Keratinocyte (primary cell): ENCODE results near the gene CD74. TPM values are rescaled to one million over a fixed set of nuclear protein-coding genes. Genes with fewer than 3 reads are reported as not detected.

Source experiments
- DNase-seq: peaks from one replicate; pipeline ENCODE4 v3.0.0-alpha.2; 2011; ENCODE audit warnings: low read depth, missing footprints, low spot score
- FAIRE-seq: peaks from 2 replicates; lab custom pipeline; 2011; peaks lifted over from hg19 to GRCh38; lab: Jason Lieb, UNC
- H2AFZ ChIP-seq: 2 replicates; pipeline ENCODE4 v1.6.0; 2012; ENCODE audit warnings: low read length, control low read depth, inconsistent platforms; ENCODE audit not compliant: control insufficient read depth
- H3K27ac ChIP-seq: 2 replicates; pipeline ENCODE4 v1.5.1; 2011; ENCODE audit warnings: low read length; ENCODE audit not compliant: control insufficient read depth, insufficient read depth
- H3K27me3 ChIP-seq: 3 replicates; pipeline ENCODE4 v1.6.0; 2011; ENCODE audit warnings: low read length; ENCODE audit not compliant: control insufficient read depth, insufficient read depth; ENCODE audit errors: extremely low read depth
- H3K36me3 ChIP-seq, 2 experiments: 2 replicates in 1 of 2; 3 replicates in 1 of 2; pipeline ENCODE4 v1.5.1; 2011; ENCODE audit warnings: low read length in 2 of 2, mild to moderate bottlenecking in 1 of 2; ENCODE audit not compliant: control insufficient read depth in 2 of 2, insufficient read depth in 2 of 2; ENCODE audit errors: extremely low read depth in 1 of 2
- H3K4me1 ChIP-seq: 3 replicates; pipeline ENCODE4 v1.5.1; 2011; ENCODE audit warnings: low read length; ENCODE audit not compliant: control insufficient read depth, insufficient read depth; ENCODE audit errors: extremely low read depth
- H3K4me2 ChIP-seq: 3 replicates; pipeline ENCODE4 v1.6.0; 2011; ENCODE audit warnings: low read depth, low read length; ENCODE audit not compliant: control insufficient read depth, insufficient read depth; ENCODE audit errors: extremely low read depth
- H3K4me3 ChIP-seq, 3 experiments: fragments of 200-600 bp in 1 of 3; sonication (generic) in 1 of 3; 2 replicates in 2 of 3; 3 replicates in 1 of 3; pipeline ENCODE4 v1.5.1; 2011 to 2016; ENCODE audit warnings: low read length in 3 of 3, mild to moderate bottlenecking in 3 of 3, control low read depth in 2 of 3, inconsistent platforms in 1 of 3, low read depth in 1 of 3, mixed read lengths in 1 of 3, mixed run types in 1 of 3, moderate library complexity in 1 of 3; ENCODE audit not compliant: control insufficient read depth in 2 of 3, insufficient read depth in 2 of 3; ENCODE audit errors: extremely low read depth in 1 of 3
- H3K79me2 ChIP-seq: 2 replicates; pipeline ENCODE4 v1.6.0; 2012; ENCODE audit warnings: low read length; ENCODE audit not compliant: control insufficient read depth, insufficient read depth
- H3K9ac ChIP-seq: 3 replicates; pipeline ENCODE4 v1.6.0; 2011; ENCODE audit warnings: low read length; ENCODE audit not compliant: control insufficient read depth, insufficient read depth; ENCODE audit errors: extremely low read depth
- H3K9me1 ChIP-seq: 3 replicates; pipeline ENCODE4 v1.6.0; 2011; ENCODE audit warnings: low read length; ENCODE audit not compliant: control insufficient read depth, insufficient read depth; ENCODE audit errors: extremely low read depth
- H3K9me3 ChIP-seq: 2 replicates; pipeline ENCODE4 v1.5.1; 2012; ENCODE audit warnings: low read depth, low read length; ENCODE audit not compliant: control insufficient read depth
- H4K20me1 ChIP-seq: 3 replicates; pipeline ENCODE4 v1.6.0; 2011; ENCODE audit warnings: low read length; ENCODE audit not compliant: control insufficient read depth, insufficient read depth; ENCODE audit errors: extremely low read depth
- EZH2 ChIP-seq: IDR thresholded peaks from one replicate; pipeline ENCODE4 v1.6.1; 2012; ENCODE audit warnings: inconsistent platforms, mild to moderate bottlenecking, low read length, moderate library complexity
- dilution Hi-C: fragments of 300-500 bp; cut with MboI; formaldehyde crosslinking; loops from one replicate; pipeline ENCODE4 v1.7.0; 2020; ENCODE audit warnings: low sequenced_read_pairs; ENCODE audit not compliant: extremely low pct_ligation_motif_present
- polyA plus RNA-seq, 5 experiments: library from polyadenylated mRNA; depleted of rRNA in 3 of 5; stranded (reverse) in 3 of 5; stranded (forward) in 1 of 5; unstranded in 1 of 5; fragments of >200 nt; gene quantifications; 1 replicate in 1 of 5; 2 replicates in 3 of 5; 3 replicates in 1 of 5; pipeline versions ENCODE4 v1.2.1 to v1.2.3, GENCODE V29; 2011 to 2012; ENCODE audit warnings: missing spikeins in 2 of 5, low read depth in 1 of 5, low replicate concordance in 1 of 5
- TF ChIP-seq, protein P1 (sequence below), 3 experiments: IDR thresholded peaks in 1 of 3; conservative IDR thresholded peaks in 1 of 3; optimal IDR thresholded peaks in 1 of 3; 2 replicates in 2 of 3; 3 replicates in 1 of 3; pipeline versions ENCODE3 to v1.5.1; 2011; ENCODE audit warnings: low read length in 3 of 3, mild to moderate bottlenecking in 3 of 3, moderate library complexity in 2 of 3, control low read depth in 1 of 3, inconsistent platforms in 1 of 3; ENCODE audit not compliant: insufficient read depth in 2 of 3; ENCODE audit errors: extremely low read depth in 1 of 3

The CD74 gene
- polyA plus RNA-seq, 1 donor (not counting 4 experiments of a cell fraction or from before 2014, with no cell fraction given): 0.71 TPM

- H3K36me3 ChIP-seq: peaks cover 48% of the 10 kb centered on the region in 2 experiments
- dilution Hi-C loops: no loop called here
- FAIRE-seq: no peak
These were observed 30.7 kb upstream of the CD74 start for GRCh38 chr5:150443242-150444075.

DNA sequence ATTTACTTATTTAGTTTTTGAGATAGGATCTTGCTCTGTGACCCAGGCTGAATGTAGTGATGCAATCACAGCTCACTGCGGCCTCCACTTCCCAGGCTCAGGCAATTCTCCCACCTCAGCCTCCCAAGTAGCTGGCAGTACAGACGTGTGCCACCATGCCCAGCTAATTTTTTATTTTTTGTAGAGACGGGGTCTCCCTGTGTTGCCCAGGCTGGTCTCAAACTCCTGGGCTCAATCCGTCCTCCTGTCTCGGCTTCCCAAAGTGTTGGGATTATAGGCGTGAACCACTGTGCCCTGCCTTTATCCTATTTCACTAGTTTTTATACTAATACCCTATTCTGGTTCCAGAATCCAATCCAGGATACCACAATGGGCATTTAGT is 30.0 kb upstream of the CD74 start:
- H3K36me3 ChIP-seq: peaks cover 41% of the 10 kb centered on the region in 2 experiments
- H3K79me2 ChIP-seq: peaks cover 25% of the 10 kb centered on the region
- no peak overlapping the region for H3K9ac ChIP-seq
- dilution Hi-C loops: no loop called here
- H3K4me1 ChIP-seq: peaks cover 6% of the 10 kb centered on the region
- no peak overlapping the region for H3K4me2 ChIP-seq
- H2AFZ ChIP-seq: no peak overlapping the region
- H3K9me3 ChIP-seq: no peaks in the 10 kb centered on the region
- no peak overlapping the region for H3K27ac ChIP-seq
- no peaks in the 10 kb centered on the region for H3K9me1 ChIP-seq
- no peak overlapping the region for H3K4me3 ChIP-seq
- no peak for TF ChIP-seq EZH2
- TF ChIP-seq, protein P1, sequence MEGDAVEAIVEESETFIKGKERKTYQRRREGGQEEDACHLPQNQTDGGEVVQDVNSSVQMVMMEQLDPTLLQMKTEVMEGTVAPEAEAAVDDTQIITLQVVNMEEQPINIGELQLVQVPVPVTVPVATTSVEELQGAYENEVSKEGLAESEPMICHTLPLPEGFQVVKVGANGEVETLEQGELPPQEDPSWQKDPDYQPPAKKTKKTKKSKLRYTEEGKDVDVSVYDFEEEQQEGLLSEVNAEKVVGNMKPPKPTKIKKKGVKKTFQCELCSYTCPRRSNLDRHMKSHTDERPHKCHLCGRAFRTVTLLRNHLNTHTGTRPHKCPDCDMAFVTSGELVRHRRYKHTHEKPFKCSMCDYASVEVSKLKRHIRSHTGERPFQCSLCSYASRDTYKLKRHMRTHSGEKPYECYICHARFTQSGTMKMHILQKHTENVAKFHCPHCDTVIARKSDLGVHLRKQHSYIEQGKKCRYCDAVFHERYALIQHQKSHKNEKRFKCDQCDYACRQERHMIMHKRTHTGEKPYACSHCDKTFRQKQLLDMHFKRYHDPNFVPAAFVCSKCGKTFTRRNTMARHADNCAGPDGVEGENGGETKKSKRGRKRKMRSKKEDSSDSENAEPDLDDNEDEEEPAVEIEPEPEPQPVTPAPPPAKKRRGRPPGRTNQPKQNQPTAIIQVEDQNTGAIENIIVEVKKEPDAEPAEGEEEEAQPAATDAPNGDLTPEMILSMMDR (optimal IDR thresholded peaks at IDR 0.05 in 1 of 3, IDR thresholded peaks at IDR 0.05 in 1 of 3, conservative IDR thresholded peaks at IDR 0.05 in 1 of 3; ENCODE audit: extremely low read depth in 1 of 3, insufficient read depth in 2 of 3, low read length in 3 of 3): no peak
- no peaks in the 10 kb centered on the region for H3K27me3 ChIP-seq
- H4K20me1 ChIP-seq: peaks cover 32% of the 10 kb centered on the region
- FAIRE-seq (no peak), DNase-seq (no peak)

More at GRCh38 chr5:150443242-150444075, 30.7 kb upstream of the CD74 start:
- no peaks in the 10 kb centered on the region for H3K27me3 ChIP-seq
- peaks cover 33% of the 10 kb centered on the region for H3K79me2 ChIP-seq
- no peak overlapping the region for H3K27ac ChIP-seq
- peaks cover 39% of the 10 kb centered on the region for H4K20me1 ChIP-seq
- H3K9me3 ChIP-seq: no peaks in the 10 kb centered on the region
- H3K9ac ChIP-seq: no peak overlapping the region
- no peak overlapping the region for H3K4me3 ChIP-seq
- H3K4me1 ChIP-seq: peaks cover 12% of the 10 kb centered on the region
- TF ChIP-seq, protein P1 (optimal IDR thresholded peaks at IDR 0.05 in 1 of 3, IDR thresholded peaks at IDR 0.05 in 1 of 3, conservative IDR thresholded peaks at IDR 0.05 in 1 of 3; ENCODE audit: extremely low read depth in 1 of 3, insufficient read depth in 2 of 3, low read length in 3 of 3): no peak
- TF ChIP-seq EZH2: no peak
- no peak for DNase-seq
- no peak overlapping the region for H3K4me2 ChIP-seq
- H3K9me1 ChIP-seq: no peaks in the 10 kb centered on the region
- H2AFZ ChIP-seq: no peak overlapping the region
